ENCODE data around the gene WWOX.
"Not testable (repeated sequence)": the region's sequence is repeated elsewhere in the genome, so short reads cannot be mapped to it uniquely, and the experiment has no call there.

DNA sequence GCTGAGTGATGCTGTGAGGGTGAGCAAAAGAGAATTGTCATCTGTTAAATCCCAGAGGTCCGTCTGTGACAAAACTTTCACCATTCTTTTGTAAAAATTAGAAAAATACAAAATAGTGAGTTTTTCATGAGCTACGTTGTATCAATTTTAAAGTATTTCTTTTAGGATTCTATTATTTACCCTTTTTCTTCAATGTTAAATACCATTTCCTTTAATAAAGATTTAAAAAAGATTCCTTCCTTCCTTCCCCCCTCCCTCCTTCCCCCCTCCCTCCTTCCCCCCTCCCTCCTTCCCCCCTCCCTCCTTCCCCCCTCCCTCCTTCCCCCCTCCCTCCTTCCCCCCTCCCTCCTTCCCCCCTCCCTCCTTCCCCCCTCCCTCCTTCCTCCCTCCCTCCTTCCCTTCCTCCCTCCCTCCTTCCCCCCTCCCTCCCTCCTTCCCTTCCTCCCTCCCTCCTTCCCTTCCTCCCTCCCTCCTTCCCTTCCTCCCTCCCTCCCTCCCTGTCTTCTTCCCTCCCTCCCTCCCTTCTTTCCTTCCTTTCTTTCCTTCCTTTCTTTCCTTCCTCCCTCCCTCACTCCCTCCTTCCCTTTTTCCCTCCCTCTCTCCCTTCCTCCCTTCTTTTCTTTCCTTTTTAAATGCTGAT, 505.1 kb downstream of the WWOX start:
- TF ChIP-seq POLR2A (IDR thresholded peaks at IDR 0.05): not testable (repeated sequence)
- TF ChIP-seq, protein P1, sequence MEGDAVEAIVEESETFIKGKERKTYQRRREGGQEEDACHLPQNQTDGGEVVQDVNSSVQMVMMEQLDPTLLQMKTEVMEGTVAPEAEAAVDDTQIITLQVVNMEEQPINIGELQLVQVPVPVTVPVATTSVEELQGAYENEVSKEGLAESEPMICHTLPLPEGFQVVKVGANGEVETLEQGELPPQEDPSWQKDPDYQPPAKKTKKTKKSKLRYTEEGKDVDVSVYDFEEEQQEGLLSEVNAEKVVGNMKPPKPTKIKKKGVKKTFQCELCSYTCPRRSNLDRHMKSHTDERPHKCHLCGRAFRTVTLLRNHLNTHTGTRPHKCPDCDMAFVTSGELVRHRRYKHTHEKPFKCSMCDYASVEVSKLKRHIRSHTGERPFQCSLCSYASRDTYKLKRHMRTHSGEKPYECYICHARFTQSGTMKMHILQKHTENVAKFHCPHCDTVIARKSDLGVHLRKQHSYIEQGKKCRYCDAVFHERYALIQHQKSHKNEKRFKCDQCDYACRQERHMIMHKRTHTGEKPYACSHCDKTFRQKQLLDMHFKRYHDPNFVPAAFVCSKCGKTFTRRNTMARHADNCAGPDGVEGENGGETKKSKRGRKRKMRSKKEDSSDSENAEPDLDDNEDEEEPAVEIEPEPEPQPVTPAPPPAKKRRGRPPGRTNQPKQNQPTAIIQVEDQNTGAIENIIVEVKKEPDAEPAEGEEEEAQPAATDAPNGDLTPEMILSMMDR (IDR thresholded peaks at IDR 0.05): not testable (repeated sequence)

All from right lobe of liver (tissue), 4 donors.